Dedifferentiated amniotic fluid mesenchymal stem cell (primary cell): ENCODE data around the gene IQCH.
"Not testable (repeated sequence)": the region's sequence is repeated elsewhere in the genome, so short reads cannot be mapped to it uniquely, and the experiment has no call there.

Experiments used
- DNase-seq: peaks from one replicate; pipeline ENCODE4 v3.0.0-alpha.2; 2016; ENCODE audit errors: extremely low spot score

The IQCH gene

GRCh38 chr15:67358391-67358790, 103.8 kb downstream of the IQCH start:
- no peak for DNase-seq

GRCh38 chr15:67358812-67359211, 104.2 kb downstream of the IQCH start:
- no peak for DNase-seq

- DNase-seq = no peak
Measured at GRCh38 chr15:67359431-67360079, 105.0 kb downstream of the IQCH start.

- DNase-seq = no peak
Measured at GRCh38 chr15:67361100-67361499, 106.5 kb downstream of the IQCH start.

GRCh38 chr15:67363712-67364111, 109.1 kb downstream of the IQCH start:
- DNase-seq = not testable (repeated sequence)

- no peak for DNase-seq
Measured at GRCh38 chr15:67365994-67366393, 111.4 kb downstream of the IQCH start.

- DNase-seq = no peak
Measured at GRCh38 chr15:67366904-67367303, 112.3 kb downstream of the IQCH start.

GRCh38 chr15:67369359-67369998, 114.9 kb downstream of the IQCH start:
- no peak for DNase-seq

GRCh38 chr15:67370206-67370954, 115.8 kb downstream of the IQCH start:
- no peak for DNase-seq

- no peak for DNase-seq
Measured at GRCh38 chr15:67372543-67372942, 118.0 kb downstream of the IQCH start.

- no peak for DNase-seq
Measured at GRCh38 chr15:67372986-67373675, 118.5 kb downstream of the IQCH start.

GRCh38 chr15:67373971-67374370, 119.4 kb downstream of the IQCH start:
- no peak for DNase-seq

- DNase-seq = no peak
Measured at GRCh38 chr15:67379530-67379929, 124.9 kb downstream of the IQCH start.

GRCh38 chr15:67380921-67381320, 126.3 kb downstream of the IQCH start:
- no peak for DNase-seq

GRCh38 chr15:67381416-67382045, 126.9 kb downstream of the IQCH start:
- DNase-seq = no peak

GRCh38 chr15:67382723-67383122, 128.1 kb downstream of the IQCH start:
- no peak for DNase-seq

- DNase-seq = no peak
Measured at GRCh38 chr15:67383899-67384298, 129.3 kb downstream of the IQCH start.

- DNase-seq = no peak
Measured at GRCh38 chr15:67384761-67385160, 130.2 kb downstream of the IQCH start.

- DNase-seq = no peak
Measured at GRCh38 chr15:67385971-67386370, 131.4 kb downstream of the IQCH start.

GRCh38 chr15:67386947-67387346, 132.4 kb downstream of the IQCH start:
- no peak for DNase-seq

GRCh38 chr15:67389975-67390374, 135.4 kb downstream of the IQCH start:
- no peak for DNase-seq
